DMS79 treated with DMSO at 0.1 percent for 48 hours (cell line): Measurements from ENCODE around the gene COL26A1.
"Not testable (repeated sequence)": the region's sequence is repeated elsewhere in the genome, so short reads cannot be mapped to it uniquely, and the experiment has no call there.

Source experiments
- DNase-seq: peaks from one replicate; lab custom pipeline; 2025; lab: John Stamatoyannopoulos, UW

Gene COL26A1

GRCh38 chr7:101402081-101402779 lies 39.6 kb downstream of the COL26A1 start:
- no peak for DNase-seq

GRCh38 chr7:101402835-101403234 lies 40.2 kb downstream of the COL26A1 start:
- DNase-seq: no peak

GRCh38 chr7:101405474-101406067 lies 42.9 kb downstream of the COL26A1 start:
- no peak for DNase-seq

GRCh38 chr7:101410743-101411507 lies 48.2 kb downstream of the COL26A1 start:
- no peak for DNase-seq

- no peak for DNase-seq
These were observed 48.8 kb downstream of the COL26A1 start for GRCh38 chr7:101411508-101411874.

- DNase-seq: no peak
These were observed 50.3 kb downstream of the COL26A1 start for GRCh38 chr7:101412976-101413375.

GRCh38 chr7:101418694-101419093 lies 56.0 kb downstream of the COL26A1 start:
- DNase-seq: no peak

GRCh38 chr7:101419831-101420230 lies 57.2 kb downstream of the COL26A1 start:
- no peak for DNase-seq

GRCh38 chr7:101420436-101420835 lies 57.8 kb downstream of the COL26A1 start:
- no peak for DNase-seq

- no peak for DNase-seq
These were observed 59.9 kb downstream of the COL26A1 start for GRCh38 chr7:101422356-101423195.

GRCh38 chr7:101426303-101427011 lies 63.8 kb downstream of the COL26A1 start:
- no peak for DNase-seq

GRCh38 chr7:101428093-101428866 lies 65.6 kb downstream of the COL26A1 start:
- DNase-seq: no peak

GRCh38 chr7:101432316-101432715 lies 69.6 kb downstream of the COL26A1 start:
- no peak for DNase-seq

- DNase-seq: no peak
These were observed 71.0 kb downstream of the COL26A1 start for GRCh38 chr7:101433688-101434087.

GRCh38 chr7:101434155-101434554 lies 71.5 kb downstream of the COL26A1 start:
- not testable (repeated sequence) for DNase-seq

- DNase-seq: no peak
These were observed 73.0 kb downstream of the COL26A1 start for GRCh38 chr7:101435461-101436220.

- no peak for DNase-seq
These were observed 73.6 kb downstream of the COL26A1 start for GRCh38 chr7:101436221-101436735.

- no peak for DNase-seq
These were observed 74.3 kb downstream of the COL26A1 start for GRCh38 chr7:101436857-101437576.

GRCh38 chr7:101441890-101442289 lies 79.2 kb downstream of the COL26A1 start:
- no peak for DNase-seq
